HG03135 (cell line): Measurements from ENCODE around the gene PLXNA2.

Experiments
- ATAC-seq: cut with Tn5 transposase; IDR thresholded peaks from one replicate; pipeline ENCODE4 v1.9.1; 2021; ENCODE audit warnings: mild to moderate bottlenecking, moderate library complexity; ENCODE audit not compliant: unreplicated experiment

PLXNA2 gene

DNA sequence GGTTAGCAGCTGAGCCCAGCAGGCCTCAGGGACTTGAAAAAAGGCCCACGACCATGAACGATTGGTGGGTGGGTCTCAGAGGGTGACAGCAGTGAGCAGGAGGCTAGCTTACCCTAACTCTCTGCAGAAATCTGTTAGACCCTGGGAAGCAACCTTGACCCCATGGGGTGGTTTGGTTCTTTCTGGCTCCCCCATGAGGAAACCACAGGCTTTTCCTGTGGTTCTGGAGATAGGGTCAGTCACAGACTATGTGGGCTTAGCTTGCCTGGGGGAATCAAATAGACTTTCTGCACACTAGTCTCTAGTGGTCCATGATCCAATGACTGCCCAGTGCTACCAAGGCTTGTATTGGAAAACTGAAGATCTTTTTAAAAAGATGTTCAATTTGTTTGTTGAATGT is 118.1 kb downstream of the PLXNA2 start:
- ATAC-seq = no peak

DNA sequence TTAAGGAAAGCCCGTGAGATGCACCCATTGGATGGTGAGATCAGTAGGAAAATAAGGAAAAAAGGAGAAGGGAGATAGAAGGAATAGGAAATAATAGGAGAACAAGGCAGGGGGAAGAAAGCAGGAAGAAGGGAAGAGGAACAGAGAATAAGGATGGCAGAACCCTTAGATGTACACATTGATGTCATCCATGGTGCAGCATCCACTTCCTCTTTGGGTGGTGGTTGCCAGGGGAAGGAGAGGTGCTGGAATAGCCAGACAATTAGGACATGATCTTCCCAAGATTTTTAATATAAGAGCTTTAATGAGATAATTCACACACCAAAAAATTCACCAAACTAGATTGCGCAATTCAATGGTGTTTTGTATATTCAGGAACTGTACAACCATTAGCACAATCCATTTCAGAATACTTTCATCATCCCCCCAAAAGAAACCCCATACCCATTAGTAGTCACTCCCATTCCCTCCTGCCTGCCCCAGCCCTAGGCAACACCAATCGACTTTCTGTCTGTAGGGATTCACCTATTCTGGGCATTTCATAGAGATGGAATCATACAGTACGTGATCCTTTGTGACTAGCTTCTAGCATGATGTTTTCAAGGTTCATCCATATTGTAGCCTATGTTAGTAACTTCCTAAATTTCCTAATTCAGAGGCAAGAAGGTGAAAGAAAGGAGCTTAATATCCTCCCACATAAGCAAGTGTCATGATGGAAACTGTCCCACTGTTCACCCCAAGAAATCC is 121.4 kb downstream of the PLXNA2 start:
- no peak for ATAC-seq

DNA sequence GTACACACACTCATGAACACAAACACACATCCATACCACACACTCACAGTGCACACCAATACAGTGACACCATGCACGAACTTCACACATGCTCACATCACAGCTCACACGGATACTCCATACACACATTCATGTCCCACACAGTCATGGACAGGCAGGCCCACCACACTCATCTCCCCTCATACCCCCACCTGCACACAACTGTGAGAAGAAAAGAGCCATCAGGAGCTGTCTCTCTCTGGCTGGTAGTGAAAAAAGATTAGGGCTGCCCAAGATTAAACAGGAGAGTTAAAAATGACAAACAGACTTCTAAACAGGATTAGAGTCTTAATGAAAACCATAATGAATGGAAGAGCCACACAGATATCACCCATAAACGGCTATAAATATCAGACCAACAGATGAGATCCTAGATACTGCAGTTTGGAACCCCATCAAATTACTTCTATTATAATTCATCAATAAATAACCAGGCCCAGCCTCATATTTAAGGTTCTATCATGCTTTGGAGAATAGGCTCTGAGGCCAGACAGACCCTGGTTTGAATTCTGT is 122.3 kb downstream of the PLXNA2 start:
- ATAC-seq = no peak

DNA sequence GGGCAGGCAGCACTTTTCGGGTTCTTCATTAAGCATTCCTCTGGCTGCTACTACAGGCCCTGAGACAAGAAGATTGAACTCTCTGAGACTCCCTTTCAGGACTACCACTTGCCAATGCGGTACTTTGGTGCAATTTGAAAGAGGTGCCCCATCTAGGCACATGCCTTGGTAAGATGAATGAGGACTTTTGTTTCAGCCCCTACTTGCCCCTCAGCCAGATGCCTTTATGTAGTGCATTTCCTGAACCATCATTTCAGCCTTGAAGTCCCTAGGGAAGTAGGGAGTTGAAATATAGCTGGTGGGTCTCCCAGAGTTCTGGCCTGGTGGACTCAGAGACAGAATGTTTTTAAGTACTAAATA is 123.8 kb downstream of the PLXNA2 start:
- ATAC-seq = no peak

DNA sequence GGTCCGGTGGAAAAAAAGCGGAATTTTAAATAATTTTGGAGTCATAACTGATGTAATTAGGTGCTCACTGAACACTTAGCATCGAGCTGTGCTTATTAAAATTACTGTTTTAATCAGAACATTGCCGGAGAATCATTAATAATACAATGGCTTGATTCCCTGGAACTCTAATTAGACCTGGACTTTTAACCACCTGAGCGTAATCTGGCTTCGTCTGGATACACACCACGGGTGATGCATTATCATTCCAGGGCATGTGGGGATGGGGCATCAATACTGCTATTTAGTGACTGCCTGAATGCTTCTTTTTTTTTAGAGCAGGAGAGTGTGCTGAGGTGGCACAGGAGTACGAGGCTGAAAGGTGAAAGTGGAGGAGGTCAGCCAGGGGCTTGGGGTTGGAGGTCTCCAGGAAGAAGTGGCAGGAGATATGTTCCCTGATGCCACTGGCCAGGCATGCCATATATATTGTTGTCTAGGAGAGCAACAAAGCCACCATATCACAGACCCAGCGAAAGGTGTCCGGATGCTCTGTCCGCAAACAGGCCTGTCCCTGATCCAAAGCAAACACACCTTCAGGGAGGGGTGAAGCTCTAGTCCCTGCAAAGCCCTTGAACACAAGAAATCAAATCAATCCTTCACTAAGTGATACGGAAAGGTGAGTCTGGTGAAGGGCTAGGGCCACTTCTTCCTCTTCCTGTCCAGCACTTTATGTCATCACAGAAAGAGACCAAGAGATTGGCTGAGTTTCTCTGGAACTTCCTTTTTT is 125.2 kb downstream of the PLXNA2 start:
- ATAC-seq = no peak

DNA sequence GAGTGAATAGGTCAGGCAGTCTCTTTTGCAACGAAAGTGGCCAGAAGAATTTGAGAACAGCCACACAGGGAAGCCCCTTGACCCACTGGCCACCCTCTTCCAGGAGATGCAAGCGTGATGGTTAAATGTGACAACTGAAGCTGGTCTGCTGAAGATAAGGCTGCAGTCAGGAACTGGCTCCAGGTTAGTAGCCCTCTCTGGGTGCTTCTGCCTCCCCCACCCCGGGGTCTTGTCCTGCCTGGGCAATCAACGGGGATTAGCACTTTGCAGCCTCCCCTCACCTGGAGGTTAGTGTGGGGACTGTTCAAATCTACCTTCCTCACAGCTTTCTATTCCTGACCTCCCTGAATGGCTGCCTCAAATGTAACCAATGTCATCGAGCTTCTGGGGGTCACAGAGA is 125.9 kb downstream of the PLXNA2 start:
- ATAC-seq = no peak

DNA sequence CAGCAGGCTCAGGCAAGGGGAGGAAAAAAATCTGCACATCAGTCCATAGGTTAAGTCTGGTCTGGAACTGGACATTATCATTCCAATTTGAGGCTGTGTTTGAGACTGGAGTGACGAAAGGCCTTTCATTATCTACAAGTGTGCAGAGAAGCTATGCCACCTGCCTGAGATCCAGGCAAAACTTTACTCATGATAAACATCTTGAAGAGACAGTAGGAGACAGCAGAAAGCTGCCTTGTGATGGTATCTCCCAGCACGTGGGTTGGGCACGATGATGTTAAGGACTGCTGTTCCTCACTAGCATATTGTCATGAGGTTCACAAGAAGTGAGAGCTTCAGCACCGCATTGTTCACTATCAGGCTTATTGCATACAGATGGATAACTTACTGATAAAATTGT is 126.4 kb downstream of the PLXNA2 start:
- no peak for ATAC-seq

DNA sequence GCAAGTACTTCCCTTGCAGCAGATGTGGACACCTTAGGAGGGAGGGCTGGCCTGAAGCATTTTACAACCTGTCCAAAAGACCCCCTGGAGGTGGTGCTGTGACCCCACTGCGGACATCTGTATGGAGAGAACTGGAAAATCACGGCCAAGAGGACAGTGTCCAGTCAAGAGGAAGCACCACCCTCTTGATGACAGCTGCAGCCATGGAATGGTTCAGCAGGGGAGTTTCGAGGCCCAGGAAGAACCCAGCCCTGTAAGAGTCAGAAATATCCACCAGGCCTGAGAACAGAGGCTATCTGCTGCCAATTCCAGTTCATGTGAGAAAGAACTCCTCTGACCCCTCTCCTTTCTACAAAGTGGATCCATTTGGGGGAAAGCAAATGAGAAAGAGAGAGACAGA is 126.8 kb downstream of the PLXNA2 start:
- ATAC-seq = no peak

DNA sequence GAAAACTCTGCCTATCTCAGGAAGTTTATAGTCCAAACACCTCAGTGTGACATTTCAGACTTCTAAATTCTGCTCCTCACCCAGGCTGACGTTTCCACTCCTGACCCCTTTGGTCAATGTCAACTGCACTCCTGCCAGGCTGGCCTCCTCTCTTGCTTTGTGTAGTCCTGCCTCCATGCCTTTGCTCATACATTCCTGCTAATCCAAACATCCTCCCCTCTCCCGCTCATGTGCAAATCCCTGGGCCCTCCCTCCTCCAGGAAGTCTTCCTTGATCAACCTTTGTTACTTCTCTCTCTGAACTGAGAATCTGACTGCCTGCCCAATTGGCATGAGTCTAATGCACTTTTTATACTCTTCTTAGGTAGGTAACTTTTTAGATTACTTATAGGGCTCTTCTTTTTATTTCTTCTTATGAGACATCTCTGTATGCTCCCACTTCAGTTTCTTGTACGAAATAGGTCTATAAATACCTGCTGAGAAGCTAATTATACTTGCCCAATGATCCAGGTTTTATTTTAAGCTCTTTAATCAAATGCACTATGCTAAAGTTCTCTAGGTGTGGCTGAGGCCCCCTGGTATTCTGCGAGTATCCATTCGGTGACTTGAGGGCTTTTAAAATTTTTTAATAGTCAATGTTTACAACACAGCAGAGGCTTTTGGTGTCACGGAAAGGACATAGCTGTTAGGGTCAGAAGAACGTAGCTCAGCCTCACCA is 128.1 kb downstream of the PLXNA2 start:
- no peak for ATAC-seq

DNA sequence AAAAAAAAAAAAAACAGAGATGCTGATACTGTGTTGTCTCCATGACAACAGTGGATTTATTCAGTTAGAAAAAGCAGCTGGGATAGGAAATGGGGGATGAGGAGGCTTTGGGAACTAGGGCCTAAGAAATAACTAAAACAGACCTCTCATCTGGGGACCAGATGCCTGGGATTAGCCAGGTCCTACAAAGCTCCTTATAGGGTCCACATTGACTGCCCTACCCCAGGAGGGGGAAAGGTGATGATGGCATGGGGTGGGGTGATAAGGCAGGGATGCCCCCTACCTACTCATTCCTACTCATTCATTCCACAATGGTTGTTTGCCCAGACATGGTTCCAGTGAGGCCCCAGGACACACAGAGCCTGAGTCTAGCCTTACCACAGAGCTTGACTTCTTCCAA is 131.2 kb downstream of the PLXNA2 start:
- ATAC-seq = no peak

DNA sequence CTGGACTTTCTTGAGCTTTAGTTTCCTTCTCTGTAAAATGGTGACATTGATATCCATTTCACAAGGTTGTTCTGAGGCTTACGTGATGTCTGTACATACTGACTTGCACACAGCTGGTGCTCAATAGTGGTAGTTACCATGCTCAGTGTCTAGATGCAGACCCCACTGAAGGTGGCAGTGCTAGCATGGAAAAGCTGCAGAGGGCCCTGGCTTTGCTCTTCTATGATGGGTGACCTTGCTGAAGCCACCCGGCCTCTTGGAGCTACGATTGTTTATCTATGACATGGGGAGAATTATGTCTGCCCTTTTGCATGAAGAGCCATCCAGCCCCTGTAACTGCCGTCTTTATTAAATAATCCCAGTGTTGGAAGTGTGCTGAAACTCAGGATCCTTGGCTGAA is 131.8 kb downstream of the PLXNA2 start:
- no peak for ATAC-seq

DNA sequence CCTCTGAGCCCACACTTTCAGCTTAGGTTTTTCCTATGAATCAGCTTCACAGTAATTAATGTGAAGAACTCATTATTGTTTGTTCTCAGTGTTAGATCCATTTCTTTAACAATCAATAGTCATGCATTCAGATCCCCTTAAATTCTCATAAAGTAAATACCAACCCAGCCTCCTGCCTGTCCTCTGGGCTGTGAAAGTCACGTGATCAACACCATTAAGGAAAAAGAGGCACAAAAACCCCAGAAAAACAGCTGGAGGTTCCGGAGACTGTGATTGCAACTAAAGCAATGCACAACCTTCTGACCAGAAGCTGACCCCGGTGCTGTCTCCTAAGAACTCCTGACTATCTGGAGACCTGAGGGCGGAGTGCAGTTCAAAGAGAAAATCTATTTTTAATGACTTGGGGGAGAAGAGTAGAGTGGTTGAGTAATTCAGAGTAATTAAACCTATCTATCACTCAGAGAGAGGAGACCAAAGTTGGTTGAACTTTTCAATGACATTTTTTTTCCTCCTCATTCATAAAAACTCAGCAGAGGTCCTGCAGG is 132.5 kb downstream of the PLXNA2 start:
- ATAC-seq = no peak

DNA sequence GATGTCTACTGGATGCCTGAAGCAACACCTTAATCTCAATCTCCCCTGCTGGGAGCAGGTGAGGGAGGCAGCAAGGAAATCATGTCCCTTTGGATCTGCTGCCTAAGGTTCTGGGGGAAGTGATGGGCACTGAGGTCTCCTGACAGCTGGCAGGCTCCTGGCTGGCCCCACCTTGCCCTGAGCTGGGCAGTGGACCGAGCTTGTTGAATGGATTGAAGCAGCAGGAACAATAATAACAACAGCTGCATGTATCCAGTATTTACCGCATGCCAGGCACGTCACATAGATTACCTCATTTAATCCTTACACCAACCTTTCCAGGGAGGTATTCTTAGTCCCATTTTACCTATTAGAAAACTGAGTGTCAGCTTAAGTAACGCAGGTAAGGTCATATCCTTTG is 133.9 kb downstream of the PLXNA2 start:
- no peak for ATAC-seq

DNA sequence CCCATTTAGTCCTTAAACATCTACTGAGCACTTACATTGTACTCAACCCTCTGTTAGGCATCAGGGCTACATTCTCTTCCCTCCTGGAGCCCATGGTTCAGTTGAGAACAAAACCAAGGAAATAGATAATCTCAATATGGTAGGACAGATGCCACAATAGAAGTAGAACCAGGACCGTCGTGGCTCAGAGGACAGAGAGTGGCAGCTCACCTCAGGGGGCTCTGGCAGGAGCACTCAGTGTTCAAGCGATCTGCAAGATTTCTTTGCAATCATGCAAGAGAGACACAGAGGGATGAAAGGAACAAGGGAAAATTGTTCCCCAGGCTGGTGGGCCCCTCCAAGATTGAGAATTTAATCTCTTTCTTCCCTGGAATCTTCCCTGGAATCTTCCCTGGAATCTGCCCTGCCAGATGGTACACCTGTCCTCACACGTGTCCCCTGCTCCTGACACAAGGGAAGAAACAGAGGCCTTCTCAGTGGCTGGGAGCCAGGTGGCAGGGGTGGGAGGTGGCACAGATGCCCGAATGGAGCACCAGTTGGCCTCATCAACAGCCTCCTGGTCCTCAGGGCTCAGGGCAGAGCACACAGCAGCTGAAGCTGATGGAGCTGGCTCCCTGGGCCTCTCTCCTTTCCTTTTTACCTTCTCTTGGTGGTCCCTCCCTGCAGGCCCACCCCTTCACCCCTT is 135.4 kb downstream of the PLXNA2 start:
- ATAC-seq = no peak

DNA sequence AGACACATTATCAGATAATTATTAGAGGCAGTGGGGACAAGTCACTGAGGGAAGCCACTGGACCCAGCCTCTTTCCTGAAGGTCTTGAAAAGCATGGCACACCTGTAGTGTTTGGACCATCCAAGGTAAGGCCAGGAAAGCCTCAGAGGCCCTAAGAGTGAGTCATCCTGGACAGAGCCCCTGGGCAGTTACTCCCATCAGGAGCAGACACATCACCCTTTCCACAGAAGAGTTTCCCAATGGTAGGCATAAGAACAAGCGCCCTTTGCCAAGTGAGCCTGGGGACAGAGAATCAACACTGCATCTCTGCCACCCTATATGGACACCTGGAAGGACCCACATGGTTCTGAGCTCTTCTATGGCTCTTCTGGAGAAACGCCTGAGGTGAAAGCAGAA is 136.0 kb downstream of the PLXNA2 start:
- ATAC-seq = no peak

DNA sequence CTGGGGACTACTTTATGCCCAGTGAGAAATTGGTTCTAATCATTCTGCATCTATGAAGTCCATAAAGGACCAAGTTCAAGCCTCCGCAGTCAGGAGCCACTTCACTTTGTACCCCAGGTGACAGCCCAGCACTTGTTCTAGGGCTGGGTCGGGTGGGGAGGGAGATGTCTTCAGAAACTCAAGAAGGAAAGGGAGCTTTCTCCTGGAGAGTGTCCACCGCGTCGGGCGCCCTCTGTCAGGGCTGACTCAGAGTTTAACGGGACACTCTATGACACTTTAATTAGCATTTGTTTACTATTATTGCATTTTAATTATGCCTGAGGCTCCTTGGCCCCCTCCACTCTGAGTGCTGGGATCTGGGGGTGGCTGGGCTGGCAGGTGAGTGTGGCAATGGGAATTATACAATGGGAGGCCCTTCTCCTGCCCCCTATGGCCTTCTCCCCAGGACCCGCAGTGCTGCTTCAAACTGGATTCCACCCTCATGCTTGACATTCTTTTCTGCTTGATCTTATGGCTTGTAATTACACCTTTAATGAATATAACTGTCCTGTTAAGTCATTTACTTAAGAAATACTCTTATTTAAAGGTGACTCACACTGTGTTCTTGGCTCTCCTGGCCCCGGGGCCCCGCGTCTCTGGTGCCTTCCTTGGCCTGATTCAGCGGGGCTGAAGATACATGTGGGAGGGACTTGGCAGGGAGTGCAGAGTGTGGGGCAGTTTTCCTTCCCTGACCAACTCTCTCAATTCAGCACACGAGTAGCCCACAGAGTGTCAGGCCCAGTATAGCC is 136.6 kb downstream of the PLXNA2 start:
- no peak for ATAC-seq

DNA sequence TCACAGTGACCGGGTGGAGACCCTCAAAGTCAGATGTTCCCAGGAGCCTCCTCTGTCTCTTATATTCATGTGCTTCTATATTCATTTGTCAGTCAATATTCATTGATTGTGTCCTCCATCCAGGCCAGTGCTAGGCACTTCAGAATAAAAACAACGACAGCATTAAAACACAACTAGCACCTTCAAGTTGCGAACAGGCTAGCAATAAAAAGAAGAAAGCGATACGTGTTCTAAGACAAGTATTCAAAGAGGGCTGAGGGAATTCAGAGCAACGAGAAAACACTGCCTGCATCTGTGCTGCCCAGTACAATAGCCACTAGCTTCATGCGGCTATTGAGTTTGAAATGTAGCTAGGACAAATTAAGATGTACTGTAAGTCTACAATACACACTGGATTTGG is 138.0 kb downstream of the PLXNA2 start:
- no peak for ATAC-seq

DNA sequence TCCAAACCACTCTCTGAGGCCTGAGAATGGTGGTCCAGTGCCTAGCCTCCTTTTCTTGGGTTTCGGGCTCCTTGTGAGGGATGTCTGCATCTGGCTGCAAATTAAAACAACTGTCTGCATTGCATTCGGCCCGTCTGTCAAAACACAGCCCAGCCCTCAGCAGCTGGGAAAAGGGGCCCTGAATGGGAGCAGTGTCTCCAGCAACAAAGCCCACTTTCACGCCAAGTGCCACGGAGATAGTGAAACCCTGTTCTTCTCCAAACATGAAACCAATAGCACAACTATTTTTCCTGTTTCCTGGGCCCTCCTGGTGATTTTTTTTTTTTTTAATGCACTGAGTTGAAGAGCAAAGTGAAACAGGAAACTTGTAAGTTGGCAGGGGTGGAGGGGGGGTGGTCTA is 138.4 kb downstream of the PLXNA2 start:
- ATAC-seq = no peak

DNA sequence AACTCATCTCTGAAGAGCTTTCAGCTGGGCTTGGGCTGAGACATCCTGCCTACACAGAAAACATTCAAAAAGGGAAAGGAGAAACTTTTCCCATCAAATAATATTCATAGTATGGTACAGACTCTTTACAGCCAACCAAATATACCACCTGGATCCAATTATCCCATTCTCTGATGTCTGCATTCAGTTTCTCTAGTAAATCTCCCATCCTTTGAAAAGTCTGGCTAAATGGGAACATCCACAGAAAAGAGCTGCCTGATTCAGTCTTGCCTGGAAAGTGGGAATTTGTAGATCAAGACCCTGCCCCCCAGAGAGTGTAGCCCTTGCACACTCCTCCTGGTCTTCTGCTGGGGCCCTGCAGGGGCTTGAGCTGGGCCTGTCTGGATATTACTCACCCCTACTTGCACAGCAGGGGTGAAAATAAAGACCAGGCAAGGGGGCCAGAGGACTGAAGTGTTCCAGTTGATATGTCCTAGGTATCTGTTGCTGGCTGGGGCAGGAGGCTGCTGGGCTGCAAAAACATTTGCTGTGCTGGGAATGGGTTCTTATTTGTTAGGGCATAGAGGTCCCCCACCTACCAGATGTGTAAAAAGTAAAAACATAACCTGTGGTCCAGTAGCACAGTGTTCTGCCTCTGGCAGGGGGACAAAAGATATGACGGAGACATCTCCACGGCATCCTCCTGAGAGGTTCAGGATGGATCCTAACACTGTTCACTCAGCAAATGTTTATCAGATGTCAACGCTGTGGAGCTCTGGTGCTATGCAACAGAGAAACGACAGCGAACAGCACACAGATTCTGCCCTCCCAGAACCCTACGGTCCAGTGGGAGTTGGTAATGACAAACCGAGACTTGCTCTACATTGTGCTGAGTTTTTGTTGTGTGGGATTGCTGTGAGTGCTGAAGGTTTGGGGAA is 140.3 kb downstream of the PLXNA2 start:
- no peak for ATAC-seq
